Left cardiac atrium (tissue), 4 donors: ENCODE results near the gene FOXL3. TPM values are rescaled to one million over a fixed set of nuclear protein-coding genes. Genes with fewer than 3 reads are reported as not detected.
"Not testable (repeated sequence)": the region's sequence is repeated elsewhere in the genome, so short reads cannot be mapped to it uniquely, and the experiment has no call there.

Source experiments
- ATAC-seq, 2 donors: fragments of 200-7000 bp; cut with Tn5 transposase; one replicate each; pipeline ENCODE4 v1.9.1; 2020; ENCODE audit warnings: mild to moderate bottlenecking in 2 of 2, moderate library complexity in 2 of 2
- DNase-seq: peaks from one replicate; pipeline ENCODE4 v3.0.0-alpha.2; 2020
- intact Hi-C, 2 donors: fragments of 100-400 bp; cut with DNase I; formaldehyde crosslinking; loops; one replicate each; pipeline versions ENCODE4 v1.14.1 to v1.15.1; 2022 to 2023
- long read RNA-seq: library from polyadenylated mRNA; unstranded; transcript quantifications from one replicate; pipeline ENCODE4 v2.0.0, GENCODE V29; 2021
- total RNA-seq, 2 donors: library from RNA; stranded (reverse); fragmentation: NEBNext Ultra II Directional; extraction: Animal tissue kit (Norgen Biotek cat#: 25700); gene quantifications; one replicate each; pipeline ENCODE4 v1.2.1, GENCODE V29; 2021
- donor health status: DM: no; HTN: yes; CAD: no.
- donor health status: DM: no; HTN: yes; CAD: no; lungs with severe emphysema.
- donor health status: DM: yes; HTN: yes; CAD: no.
- donor health status: Dilated cardiomyopathy.

FOXL3 gene
- total RNA-seq: not detected
- long read RNA-seq: 0 reads

DNA sequence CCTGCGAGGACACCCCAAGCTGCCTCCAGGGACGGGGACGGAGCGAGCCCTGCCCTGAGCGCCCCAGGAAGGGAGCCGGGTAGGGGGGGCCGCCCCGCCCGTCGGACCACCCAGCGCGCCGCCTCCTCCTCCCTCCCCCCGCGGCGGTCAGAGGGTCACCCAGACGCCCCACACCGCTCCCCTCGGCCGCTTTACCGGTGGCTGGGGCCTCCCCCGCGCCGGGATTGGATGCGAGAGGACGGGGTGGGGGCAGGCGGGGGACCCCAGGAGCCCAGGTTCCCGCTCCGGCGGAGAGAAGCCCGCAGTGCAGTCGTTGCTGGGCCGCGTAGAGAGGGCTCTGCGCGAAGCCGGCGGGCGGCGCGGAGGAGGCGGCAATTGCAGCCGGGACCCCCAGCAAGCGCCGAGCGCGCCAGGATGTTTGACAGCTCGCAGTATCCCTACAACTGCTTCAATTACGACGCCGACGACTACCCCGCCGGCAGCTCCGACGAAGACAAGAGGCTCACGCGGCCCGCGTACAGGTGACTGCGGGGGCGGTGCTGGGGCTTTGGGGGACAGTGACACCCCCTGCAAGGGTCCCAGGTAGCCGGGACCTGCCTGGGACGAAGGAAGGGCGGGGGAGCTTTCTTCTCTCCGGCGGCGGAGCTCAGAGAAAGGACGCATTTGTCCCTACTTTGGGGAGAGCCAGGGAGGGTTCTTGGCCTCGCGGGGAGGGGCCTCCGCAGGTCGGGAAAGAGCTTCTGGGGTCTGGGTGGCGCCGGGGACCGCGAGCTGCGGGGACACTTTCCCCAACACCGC, at the start of gene FOXL3:
Gene FOXL3 (plus strand): TSS at position 415 of the 798 bp plus-strand sequence. CDS start 0 bp downstream, at position 415.
- no peak for DNase-seq
- no peak for ATAC-seq
- intact Hi-C loops: no loop called here

DNA sequence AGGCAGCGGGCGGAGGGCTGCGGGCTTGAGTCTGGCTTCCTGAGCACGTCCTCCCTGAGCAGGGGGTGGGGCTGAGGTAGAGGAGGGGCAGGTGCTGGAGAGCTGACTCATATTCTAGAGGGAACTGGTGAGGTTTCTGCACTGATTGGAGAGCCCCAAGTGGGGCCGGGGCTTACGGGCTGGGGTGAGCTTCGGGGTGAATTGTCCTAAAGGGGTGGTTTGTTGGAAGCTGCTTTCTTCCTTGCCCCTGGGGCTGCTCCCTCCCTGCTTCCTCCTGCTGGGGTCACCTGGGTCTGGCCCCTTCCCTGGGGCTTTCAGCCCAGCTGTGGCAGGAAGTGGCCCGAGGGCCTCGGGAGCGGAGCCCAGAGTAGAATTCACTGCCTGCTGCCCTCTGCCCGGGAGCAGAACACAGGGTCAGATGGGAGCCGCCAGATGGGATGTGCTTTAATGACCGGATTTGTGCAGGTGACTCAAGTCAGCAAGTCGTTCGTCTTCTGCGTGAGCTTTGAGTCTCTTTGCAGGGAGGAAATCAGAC, 49.0 kb upstream of the FOXL3 start:
- DNase-seq: no peak
- ATAC-seq: peak in 1 of 2 donors; percentile 11
- intact Hi-C loops: no loop called here

DNA sequence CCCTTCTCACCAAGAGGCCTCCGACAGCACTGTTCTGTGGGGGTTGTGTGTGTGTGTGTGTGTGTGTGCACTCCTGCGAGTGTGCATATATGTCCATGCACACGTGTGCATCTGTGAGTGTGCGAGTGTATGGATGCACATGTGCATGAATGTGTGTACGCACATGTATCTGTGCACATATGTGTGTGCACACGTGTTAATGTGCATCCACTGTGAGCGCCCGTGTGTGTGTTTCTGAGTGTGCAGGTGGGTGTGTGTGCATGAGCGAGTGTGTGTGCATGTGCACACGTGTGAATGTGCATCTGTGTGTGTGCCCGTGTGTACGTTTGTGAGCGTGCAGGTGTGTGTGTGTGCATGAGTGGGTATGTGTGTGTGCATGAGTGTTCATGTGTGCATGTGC, 48.5 kb upstream of the FOXL3 start:
- ATAC-seq (no peak), DNase-seq (no peak)
- intact Hi-C loops: no loop called here

DNA sequence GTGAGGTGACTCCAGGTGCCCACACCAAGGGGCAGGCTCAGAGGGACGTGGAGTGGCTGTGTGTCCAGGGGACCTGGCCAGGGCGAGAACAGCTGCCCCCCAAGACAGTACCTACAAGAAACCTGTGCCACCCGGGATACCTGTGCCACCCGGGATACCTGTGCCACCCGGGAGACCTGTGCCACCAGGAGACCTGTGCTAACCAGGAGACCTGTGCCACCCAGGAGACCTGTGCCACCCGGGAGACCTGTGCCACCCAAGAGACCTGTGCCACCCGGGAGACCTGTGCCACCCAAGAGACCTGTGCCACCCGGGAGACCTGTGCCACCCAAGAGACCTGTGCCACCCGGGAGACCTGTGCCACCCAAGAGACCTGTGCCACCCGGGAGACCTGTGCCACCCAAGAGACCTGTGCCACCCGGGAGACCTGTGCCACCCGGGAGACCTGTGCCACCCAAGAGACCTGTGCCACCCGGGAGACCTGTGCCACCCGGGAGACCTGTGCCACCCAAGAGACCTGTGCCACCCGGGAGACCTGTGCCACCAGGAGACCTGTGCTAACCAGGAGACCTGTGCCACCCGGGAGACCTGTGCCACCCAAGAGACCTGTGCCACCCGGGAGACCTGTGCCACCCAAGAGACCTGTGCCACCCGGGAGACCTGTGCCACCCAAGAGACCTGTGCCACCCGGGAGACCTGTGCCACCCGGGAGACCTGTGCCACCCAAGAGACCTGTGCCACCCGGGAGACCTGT, 47.0 kb upstream of the FOXL3 start:
- DNase-seq, ATAC-seq, intact Hi-C loops: not testable (repeated sequence)

DNA sequence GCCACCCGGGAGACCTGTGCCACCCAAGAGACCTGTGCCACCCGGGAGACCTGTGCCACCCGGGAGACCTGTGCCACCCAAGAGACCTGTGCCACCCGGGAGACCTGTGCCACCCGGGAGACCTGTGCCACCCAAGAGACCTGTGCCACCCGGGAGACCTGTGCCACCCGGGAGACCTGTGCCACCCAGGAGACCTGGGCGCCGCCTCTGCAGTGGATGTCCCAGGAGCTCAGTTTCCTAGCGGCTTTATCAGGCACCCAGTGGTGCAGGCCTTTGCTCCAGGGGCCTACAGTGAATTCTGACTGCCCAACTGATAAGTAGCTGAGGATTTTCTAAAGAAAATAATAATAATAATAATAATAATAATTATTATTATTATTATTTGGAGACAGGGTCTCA, 46.4 kb upstream of the FOXL3 start:
- ATAC-seq, DNase-seq: not testable (repeated sequence)

DNA sequence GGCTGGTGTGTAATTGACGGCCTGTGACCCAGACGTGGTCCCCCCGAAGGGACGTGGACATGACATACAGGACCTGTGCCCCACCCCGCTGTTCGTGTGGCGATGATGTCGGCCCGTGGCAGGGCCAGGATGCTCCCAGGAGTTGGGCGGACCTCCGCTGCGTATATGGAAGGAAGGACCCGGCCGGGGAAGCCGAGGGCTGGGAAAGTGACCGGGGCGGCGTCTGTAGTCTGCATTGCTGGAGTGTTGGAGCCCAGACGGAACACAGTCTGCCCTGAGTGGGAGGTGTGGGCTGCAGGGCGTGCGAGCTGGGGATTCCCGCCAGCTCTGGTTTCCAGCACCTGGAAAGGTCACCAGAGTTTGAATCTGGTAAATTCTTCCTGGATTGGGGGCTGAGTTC, 45.0 kb upstream of the FOXL3 start:
- no peak for DNase-seq
- ATAC-seq: no peak
- intact Hi-C loops: no loop called here

More for the DNA sequence above, 46.4 kb upstream of the FOXL3 start:
- intact Hi-C loops: not testable (repeated sequence)

DNA sequence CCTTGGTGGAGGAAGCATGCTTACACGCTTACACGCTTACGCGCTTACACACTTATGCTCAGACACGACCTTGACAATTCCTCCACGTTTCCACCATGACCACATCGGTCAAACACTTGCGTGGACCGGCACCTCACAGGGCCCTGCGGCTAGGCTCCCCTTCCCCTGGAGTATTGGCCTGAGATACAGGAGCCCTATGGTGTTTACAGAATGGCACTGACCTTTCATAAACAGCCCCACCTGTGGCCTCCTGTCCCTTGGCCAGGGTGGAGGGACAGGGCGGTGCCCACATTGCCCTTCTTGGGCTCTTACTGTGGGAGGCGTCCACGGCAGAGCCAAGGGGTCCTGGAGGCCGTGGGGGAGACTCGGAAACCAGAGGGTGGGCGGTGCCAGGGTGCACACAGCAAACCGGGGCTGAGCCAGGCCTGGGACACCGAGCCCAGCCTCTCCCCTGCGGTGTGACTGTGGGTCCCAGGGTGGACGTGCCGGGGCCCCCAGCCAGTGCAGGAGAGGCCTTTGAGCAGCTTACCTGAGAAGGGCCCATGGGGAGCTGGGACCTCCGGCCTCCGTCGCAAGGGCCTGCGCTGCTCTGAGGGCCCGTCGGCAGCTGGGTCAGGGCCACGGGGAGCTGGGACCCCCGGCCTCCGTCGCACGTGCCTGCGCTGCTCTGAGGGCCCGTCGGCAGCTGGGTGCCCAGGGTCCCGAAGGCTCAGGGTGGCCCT, 44.2 kb upstream of the FOXL3 start:
- intact Hi-C loops: no loop called here
- no peak for DNase-seq
- ATAC-seq: no peak

DNA sequence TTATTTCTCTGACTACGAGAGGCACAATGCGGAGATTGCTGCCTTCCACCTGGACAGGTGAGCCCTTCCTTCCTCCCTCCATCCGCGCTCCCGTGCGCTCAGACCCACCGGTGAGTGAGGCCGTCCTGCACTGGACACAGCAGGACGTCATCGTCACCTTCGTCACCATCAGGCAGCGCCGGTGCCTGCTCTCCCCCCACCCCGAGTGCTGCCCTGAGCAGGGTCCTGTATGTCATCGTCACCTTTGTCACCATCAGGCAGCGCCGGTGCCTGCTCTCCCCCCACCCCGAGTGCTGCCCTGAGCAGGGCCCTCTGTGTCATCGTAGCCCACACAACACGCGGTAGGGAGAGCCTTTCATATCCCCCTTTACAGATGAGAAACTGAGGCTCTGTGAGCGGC, 43.5 kb upstream of the FOXL3 start:
- intact Hi-C loops: no loop called here
- no peak for ATAC-seq
- no peak for DNase-seq

DNA sequence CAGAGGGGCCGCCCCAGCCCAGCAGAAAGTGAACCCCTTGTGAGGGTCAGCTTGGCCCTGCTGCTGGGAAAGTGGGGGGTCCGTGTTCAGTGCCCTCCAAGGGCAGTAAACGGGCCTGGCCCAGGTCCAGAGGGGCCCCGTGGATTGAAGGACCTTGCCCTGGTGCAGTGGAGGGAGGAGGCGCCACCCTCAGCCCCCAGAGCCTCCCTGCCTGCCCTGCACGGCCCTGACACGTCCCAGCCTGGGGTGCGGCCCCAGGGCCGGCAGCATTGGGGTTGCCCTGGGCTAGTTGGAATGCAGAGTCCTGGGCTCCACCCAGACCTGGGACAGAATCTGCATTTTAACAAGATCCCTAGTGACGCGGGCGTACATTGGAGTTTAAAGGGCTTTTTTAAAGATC, 42.8 kb upstream of the FOXL3 start:
- ATAC-seq: no peak
- DNase-seq: no peak
- intact Hi-C loops: no loop called here

DNA sequence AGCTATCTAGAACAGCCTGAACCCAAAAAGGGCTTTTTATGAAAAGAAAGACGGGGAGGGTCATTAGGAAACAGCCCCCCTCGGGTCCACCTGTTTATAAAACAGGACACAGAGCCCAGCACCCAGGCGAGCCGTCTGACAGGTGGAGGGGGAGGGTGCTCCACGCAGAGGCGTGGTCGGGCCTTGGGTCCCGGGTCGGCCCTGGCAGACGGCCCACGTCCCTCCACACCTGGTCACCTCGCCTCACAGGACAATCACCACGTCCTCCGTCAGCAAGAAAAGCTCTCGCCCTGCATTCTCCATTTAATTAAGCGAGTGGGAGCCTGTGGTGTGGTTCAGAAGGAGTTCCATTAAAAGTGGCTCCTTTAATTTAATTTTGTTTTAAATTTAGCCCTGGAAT, 42.3 kb upstream of the FOXL3 start:
- ATAC-seq (no peak), DNase-seq (no peak)
- intact Hi-C loops: no loop called here

DNA sequence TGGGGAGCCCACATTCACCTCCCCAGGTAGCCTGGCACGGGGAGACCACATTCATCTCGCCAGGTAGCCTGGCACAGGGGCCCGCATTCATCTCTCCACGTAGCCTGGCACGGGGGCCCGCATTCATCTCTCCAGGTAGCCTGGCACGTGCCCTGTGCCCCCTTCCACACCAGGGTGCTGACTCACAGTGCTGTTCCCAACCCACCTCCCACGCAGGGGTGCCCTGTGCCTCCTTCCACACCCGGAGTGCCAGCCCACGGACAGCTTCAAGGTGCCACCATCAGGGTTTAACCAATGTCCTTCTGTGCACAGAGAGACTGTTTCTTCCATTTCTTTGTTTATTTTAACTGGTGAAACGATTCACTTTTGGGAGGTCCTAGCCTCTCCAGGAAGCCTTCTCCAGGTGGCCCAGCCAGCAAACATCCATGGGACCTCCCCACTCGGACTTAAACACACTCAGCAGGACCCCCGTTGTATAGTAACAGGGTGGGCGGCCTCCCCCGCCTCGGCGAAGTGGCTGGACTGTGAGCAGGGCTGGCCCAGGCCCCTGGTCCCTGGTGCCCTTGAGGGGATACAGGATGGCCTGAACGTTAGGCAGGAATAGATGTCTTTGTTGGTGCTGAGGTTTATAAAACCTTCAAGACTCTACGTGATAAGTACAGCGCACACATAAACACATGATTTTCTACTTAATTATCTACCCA, 41.1 kb upstream of the FOXL3 start:
- intact Hi-C loops: no loop called here
- no peak for DNase-seq
- no peak for ATAC-seq

DNA sequence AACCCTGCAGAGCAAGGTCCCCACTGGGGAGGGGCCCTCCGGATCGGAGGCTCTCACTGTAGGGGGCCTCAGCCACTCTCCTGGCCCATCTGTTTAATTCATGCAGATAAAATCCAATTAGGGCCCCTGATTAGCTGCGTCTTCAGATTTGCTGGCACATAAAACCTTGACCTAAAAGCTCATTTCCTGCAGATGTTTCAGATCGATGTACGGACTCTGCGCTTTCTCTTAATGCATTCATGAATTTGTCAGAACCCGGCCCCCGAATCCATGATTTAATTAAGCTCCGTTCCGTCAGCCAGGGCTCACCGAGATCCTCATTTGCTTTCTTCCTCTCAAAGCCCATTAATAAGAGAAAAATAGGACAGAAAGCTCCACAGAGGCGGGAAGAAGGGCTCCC, 40.0 kb upstream of the FOXL3 start:
- DNase-seq (no peak), ATAC-seq (no peak)
- intact Hi-C loops: no loop called here

DNA sequence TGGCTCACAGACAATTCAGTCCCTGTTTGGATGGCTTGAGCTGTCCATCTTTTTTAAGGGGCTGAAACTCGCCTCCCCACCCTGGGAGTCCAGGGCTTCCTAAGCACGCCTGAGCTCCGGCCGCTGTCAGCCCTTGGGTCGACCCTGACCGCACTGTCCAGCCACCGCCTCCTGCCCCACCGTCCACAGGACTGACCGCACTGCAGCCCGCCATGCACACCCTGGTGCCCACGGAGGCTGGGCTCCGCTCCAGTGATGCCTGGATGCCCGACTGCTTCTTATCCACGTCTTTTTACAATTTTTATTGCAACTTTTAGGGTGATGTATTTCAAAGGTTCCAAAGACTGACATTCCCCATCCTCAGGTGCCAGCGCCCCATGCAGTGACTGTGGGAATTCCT, 39.4 kb upstream of the FOXL3 start:
- DNase-seq: no peak
- ATAC-seq: no peak
- intact Hi-C loops: no loop called here

DNA sequence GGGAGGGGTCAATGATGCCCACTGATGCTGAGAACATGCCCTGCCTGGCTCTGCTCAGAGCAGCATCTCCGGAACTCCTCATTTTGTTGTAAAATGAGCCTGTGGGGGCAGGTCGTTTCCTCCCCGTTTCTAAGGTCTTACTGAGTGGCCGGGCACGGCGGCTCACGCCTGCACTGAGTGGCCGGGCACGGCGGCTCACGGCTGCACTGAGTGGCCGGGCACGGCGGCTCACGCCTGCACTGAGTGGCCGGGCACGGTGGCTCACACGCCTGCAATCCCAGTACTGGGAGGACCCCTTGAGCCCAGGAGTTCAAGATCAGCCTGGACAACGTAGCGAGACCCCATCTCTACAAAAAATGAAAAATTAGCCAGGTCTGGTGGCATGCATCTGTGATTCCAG, 39.0 kb upstream of the FOXL3 start:
- DNase-seq (no peak), ATAC-seq (peak; percentile 14 to 35)
- intact Hi-C loops: no loop called here

DNA sequence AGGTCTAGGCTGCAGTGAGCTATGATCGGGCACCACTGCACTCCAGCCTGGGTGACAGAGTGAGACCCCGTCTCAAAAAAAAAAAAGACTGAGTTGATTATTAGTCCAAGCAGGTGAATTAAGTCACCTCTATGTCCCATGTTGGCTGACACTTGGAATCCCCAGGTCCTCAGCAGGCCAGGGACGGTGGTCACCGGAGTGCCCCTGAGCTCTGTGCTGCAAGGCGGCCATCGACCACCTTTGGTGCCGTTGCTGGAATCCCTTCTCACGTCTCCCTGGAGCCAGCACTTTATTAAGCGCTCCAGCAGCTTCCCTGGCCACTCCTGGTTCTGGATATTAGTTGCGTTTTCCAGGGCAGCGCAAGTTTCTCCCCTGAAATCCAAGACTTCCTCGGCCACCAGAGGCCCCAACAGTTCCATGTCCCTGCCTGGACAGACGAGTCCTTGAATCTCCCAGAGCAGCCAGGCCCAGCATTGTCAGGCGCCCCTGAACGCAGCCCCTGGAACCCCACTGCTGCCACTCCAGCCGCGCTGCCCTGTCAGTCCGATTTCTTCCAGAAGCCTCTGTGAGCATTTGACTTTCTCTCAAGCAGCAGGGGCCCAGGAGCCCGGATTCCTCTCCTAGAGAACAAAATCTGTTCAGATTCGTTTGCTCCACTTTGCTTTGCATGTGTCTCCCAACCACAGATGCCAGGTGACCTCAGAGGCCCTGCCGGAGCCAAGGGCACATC, 38.4 kb upstream of the FOXL3 start:
- intact Hi-C loops: no loop called here
- no peak for DNase-seq
- no peak for ATAC-seq

DNA sequence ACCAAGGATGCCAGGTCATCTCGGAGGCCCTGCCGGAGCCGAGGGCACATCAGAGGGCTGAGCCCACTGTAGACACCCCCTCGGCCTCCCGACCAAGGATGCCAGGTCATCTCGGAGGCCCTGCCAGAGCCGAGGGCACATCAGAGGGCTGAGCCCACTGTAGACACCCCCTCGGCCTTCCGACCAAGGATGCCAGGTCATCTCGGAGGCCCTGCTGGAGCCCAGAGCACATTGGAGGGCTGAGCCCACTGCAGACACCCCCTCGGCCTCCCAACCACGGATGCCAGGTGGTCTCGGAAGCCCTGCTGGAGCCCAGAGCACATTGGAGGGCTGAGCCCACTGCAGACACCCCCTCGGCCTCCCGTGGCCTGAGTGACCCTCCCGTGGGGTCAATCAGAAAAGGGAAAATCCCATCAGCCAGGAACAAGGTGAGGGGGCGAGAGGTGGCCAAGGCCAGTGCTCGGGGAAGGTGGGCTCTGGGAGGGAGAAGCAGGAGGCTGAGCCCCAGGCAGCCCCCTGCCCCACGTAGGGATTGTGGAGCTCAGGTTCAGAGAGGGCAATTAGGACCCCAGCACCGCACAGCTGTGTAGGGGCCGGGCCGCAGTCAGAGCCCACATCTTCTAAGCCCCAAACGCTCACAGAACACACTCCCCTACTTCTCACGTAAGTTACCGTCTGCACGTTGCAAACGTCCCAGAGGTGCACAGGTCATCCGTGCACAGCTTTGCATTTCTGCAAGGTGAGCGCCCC, 37.6 kb upstream of the FOXL3 start:
- intact Hi-C loops: no loop called here
- ATAC-seq (no peak), DNase-seq (no peak)

DNA sequence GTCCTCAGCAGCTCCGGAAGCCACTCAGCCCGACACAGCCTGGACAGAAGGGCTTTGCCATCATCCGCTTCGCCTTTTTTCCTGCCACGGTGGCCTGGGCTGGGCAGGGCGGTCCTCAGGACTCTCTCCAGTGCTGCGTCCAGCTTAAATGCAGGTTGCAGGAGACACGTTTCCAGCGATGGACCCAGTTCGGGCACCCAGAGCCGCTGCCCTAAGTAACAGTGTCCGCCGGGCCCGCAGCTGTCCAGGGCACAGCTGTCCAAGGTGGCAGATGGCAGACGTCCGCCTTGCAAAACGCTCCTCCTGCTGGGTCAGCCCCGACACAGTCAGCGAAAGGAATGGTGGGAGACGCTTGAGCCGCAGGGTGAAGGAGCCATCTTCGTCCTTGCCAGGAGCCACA, 37.0 kb upstream of the FOXL3 start:
- intact Hi-C loops: no loop called here
- ATAC-seq (no peak), DNase-seq (no peak)
